Effector memory CD4-positive, alpha-beta T cell (primary cell): ENCODE results near the gene NID2.

Source experiments
- DNase-seq, 3 donors: peaks; one replicate each; pipeline ENCODE4 v3.0.0-alpha.2; 2020
- H3K27ac ChIP-seq: 2 replicates; pipeline ENCODE4 v1.7.0; 2013; ENCODE audit warnings: mild to moderate bottlenecking, low read length, moderate library complexity; ENCODE audit not compliant: insufficient read depth, poor library complexity, severe bottlenecking
- H3K27me3 ChIP-seq: replicated peaks from 2 replicates; pipeline ENCODE4 v1.7.0; 2013; ENCODE audit warnings: mild to moderate bottlenecking, low read length; ENCODE audit not compliant: insufficient read depth, control insufficient read depth, poor library complexity, severe bottlenecking
- H3K36me3 ChIP-seq: 2 replicates; pipeline ENCODE4 v1.7.0; 2013; ENCODE audit warnings: mild to moderate bottlenecking, low read length, moderate library complexity; ENCODE audit not compliant: control insufficient read depth, insufficient read depth
- H3K4me1 ChIP-seq: 2 replicates; pipeline ENCODE4 v1.7.0; 2013; ENCODE audit warnings: low read length, mild to moderate bottlenecking; ENCODE audit not compliant: control insufficient read depth, insufficient read depth, poor library complexity, severe bottlenecking
- H3K4me3 ChIP-seq: 2 replicates; pipeline ENCODE4 v1.7.0; 2013; ENCODE audit warnings: low read length, low read depth, mild to moderate bottlenecking; ENCODE audit not compliant: insufficient read depth, poor library complexity, severe bottlenecking
- H3K9me3 ChIP-seq: 2 replicates; pipeline ENCODE4 v1.7.0; 2013; ENCODE audit warnings: mild to moderate bottlenecking, low read length, moderate library complexity; ENCODE audit not compliant: control insufficient read depth

Gene NID2

GRCh38 chr14:52005625-52006024 is 63.2 kb downstream of the NID2 start:
- Histone ChIP-seq H3K27me3 (no peaks in the 10 kb centered on the region), H3K9me3 (no peaks in the 10 kb centered on the region), H3K36me3 (peaks cover 82% of the 10 kb centered on the region), H3K4me3 (no peak overlapping the region), H3K4me1 (no peaks in the 10 kb centered on the region), H3K27ac (no peak overlapping the region)
- no peak for DNase-seq

DNA sequence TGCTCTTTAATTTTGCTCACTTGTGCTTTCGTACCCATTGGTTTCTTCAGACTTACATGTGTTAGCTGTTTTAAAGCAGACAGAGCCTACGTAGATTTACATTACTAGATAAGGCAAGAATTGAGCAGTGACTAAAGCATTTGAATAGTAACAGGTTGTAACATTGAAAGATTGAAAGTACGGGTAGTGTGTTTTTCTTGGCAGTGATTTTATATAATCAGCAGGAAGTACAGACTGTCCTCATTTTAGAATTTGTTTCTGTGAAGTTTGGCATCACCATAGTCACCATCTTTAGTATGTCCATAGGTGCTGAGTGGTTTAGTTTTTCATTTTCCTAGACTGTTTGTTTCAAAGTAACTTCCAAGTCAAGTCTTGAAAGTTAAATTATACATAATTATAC is 65.5 kb downstream of the NID2 start:
- no peaks in the 10 kb centered on the region for H3K27me3 ChIP-seq
- H3K4me1 ChIP-seq = no peaks in the 10 kb centered on the region
- no peak for DNase-seq
- H3K9me3 ChIP-seq = no peaks in the 10 kb centered on the region
- peaks cover 77% of the 10 kb centered on the region for H3K36me3 ChIP-seq
- H3K27ac ChIP-seq = no peak overlapping the region
- H3K4me3 ChIP-seq = no peak overlapping the region

- H3K36me3 ChIP-seq = peaks cover 70% of the 10 kb centered on the region
- H3K9me3 ChIP-seq = no peaks in the 10 kb centered on the region
- H3K4me1 ChIP-seq = no peaks in the 10 kb centered on the region
- no peak for DNase-seq
- H3K4me3 ChIP-seq = no peak overlapping the region
- no peaks in the 10 kb centered on the region for H3K27me3 ChIP-seq
- H3K27ac ChIP-seq = no peak overlapping the region
These were observed 66.3 kb downstream of the NID2 start for GRCh38 chr14:52002542-52002941.

- H3K27me3 ChIP-seq = no peaks in the 10 kb centered on the region
- H3K4me1 ChIP-seq = no peaks in the 10 kb centered on the region
- H3K36me3 ChIP-seq = peaks cover 60% of the 10 kb centered on the region
- H3K27ac ChIP-seq = no peak overlapping the region
- no peaks in the 10 kb centered on the region for H3K9me3 ChIP-seq
- H3K4me3 ChIP-seq = no peak overlapping the region
- DNase-seq = no peak
These were observed 68.2 kb downstream of the NID2 start for GRCh38 chr14:52000696-52001095.

DNA sequence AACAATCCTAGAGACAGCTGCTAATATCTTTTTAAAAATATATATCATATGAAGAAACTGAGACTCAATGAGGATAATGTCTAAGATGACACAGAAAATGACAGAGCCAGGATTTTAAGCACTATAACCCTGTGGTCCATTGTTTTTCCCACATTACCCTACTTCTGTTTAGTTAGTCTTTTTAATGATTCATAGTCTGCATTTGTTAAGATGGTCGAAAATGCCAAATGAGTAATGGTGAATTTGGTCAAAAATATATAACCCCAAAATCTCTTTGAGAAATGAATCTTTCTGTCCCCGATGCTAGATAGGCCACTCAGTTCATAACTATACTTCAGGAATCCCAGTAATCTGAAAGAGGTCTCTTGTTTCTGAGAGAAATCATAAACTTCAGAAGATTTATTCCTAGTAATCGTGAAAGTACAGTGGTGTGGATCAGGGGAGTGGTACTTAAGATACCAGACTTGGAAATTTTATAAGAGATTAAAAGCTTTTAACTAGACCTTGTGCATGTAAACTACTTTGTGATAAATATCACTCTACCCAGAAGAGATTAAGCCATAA is 68.8 kb downstream of the NID2 start:
- H3K4me1 ChIP-seq = no peaks in the 10 kb centered on the region
- no peak overlapping the region for H3K4me3 ChIP-seq
- no peak for DNase-seq
- H3K36me3 ChIP-seq = peaks cover 61% of the 10 kb centered on the region
- H3K27me3 ChIP-seq = no peaks in the 10 kb centered on the region
- H3K27ac ChIP-seq = no peak overlapping the region
- no peaks in the 10 kb centered on the region for H3K9me3 ChIP-seq

DNA sequence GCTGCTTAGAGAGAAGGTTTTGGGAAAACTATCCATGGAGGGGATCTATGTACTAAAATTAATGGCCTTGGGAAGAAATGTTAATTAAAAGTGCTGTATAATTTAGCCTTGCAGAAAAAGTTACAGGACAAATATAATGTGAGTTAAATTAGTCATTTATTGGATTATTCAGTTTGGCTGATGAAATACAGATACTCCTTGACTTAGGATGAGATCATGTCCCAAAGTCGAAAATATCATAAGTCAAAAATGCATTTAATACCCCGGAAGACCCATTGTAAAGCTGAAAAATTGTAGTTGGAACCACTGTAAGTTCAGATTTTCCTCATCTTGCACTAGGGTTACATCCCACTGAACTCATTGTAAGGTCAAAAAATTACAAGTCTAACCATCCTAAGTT is 69.8 kb downstream of the NID2 start:
- Histone ChIP-seq H3K4me1 (no peaks in the 10 kb centered on the region), H3K4me3 (no peak overlapping the region), H3K27ac (no peak overlapping the region), H3K36me3 (peaks cover 62% of the 10 kb centered on the region), H3K9me3 (no peaks in the 10 kb centered on the region), H3K27me3 (no peaks in the 10 kb centered on the region)
- no peak for DNase-seq

- H3K9me3 ChIP-seq = no peaks in the 10 kb centered on the region
- no peak overlapping the region for H3K27ac ChIP-seq
- H3K4me3 ChIP-seq = no peak overlapping the region
- DNase-seq = no peak
- H3K4me1 ChIP-seq = no peaks in the 10 kb centered on the region
- no peaks in the 10 kb centered on the region for H3K27me3 ChIP-seq
- H3K36me3 ChIP-seq = peaks cover 61% of the 10 kb centered on the region
These were observed 70.5 kb downstream of the NID2 start for GRCh38 chr14:51998348-51998747.

DNA sequence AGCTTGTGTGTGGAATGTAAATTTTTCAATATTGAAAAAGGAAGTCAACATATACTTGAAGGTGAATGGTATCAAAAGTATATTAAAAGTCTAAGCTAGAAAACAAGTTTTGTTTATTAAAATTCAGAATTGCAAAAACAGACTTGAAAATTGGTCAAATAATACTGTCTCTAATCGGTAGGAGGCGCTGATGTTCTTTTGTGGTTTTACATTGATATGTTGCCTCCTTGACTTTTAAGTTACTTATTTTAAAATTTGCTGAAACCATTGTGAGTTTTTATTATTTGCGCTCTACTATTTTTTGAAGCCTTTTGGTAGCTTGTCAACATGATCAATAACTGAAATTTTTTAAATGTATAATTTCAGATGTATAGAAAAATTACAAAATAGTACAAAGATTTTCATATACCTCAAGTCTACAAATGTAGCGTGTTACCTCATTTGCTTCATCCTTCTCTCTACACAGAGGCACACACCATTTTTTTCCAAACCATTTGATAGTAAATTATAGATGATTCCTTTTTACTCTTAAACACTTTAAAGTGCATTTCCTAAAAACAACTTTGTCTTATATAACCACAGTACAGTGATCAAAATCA is 72.6 kb downstream of the NID2 start:
- Histone ChIP-seq H3K36me3 (peaks cover 56% of the 10 kb centered on the region), H3K4me3 (no peak overlapping the region), H3K9me3 (no peaks in the 10 kb centered on the region), H3K4me1 (no peaks in the 10 kb centered on the region), H3K27me3 (no peaks in the 10 kb centered on the region), H3K27ac (no peak overlapping the region)
- no peak for DNase-seq

- DNase-seq = no peak
- no peaks in the 10 kb centered on the region for H3K9me3 ChIP-seq
- peaks cover 44% of the 10 kb centered on the region for H3K36me3 ChIP-seq
- H3K27ac ChIP-seq = no peak overlapping the region
- peaks cover 5% of the 10 kb centered on the region for H3K4me1 ChIP-seq
- no peaks in the 10 kb centered on the region for H3K27me3 ChIP-seq
- no peak overlapping the region for H3K4me3 ChIP-seq
These were observed 75.5 kb downstream of the NID2 start for GRCh38 chr14:51993285-51993920.

DNA sequence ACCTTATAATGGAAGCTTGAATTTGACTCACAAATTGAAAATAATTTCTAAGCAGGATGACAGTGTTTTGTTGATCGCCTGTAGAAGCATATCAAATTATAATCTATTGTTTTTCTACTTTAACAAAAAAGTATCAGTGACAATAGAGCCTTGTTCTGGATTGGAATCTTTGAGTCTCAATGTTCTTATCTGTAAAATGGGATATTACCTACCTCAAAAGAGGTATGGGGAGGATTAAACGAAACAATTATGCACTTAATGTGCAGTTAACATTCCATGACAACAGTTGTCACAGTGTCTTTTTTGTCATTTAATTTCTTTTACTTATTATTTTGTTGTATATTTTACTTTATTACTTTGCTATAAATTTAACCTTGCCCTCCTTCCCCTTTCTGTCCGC is 78.4 kb downstream of the NID2 start:
- Histone ChIP-seq H3K9me3 (no peaks in the 10 kb centered on the region), H3K4me3 (peak overlapping the region; percentile 95), H3K27me3 (no peaks in the 10 kb centered on the region), H3K36me3 (peaks cover 35% of the 10 kb centered on the region), H3K27ac (no peak overlapping the region), H3K4me1 (peaks cover 5% of the 10 kb centered on the region)
- no peak for DNase-seq
